Activated naive CD4-positive, alpha-beta T cell treated with anti-CD3 and anti-CD28 coated beads, Interleukin-2, amount 50 U/mL, for 72 hours (primary cell): Measurements from ENCODE around the gene GIGYF2. TPM values are rescaled to one million over a fixed set of nuclear protein-coding genes. Genes with fewer than 3 reads are reported as not detected.

Source experiments
- ATAC-seq, 2 donors: fragments of 150-1000 bp; cut with Tn5 transposase; 2 replicates each; pipeline ENCODE4 v1.10.0; 2021; ENCODE audit warnings: mild to moderate bottlenecking in 2 of 2, moderate library complexity in 2 of 2
- DNase-seq, 2 donors: peaks; one replicate each; pipeline ENCODE4 v3.0.0; 2021 to 2022; ENCODE audit warnings: low spot score in 2 of 2
- H3K27ac Mint-ChIP-seq, 2 donors: one replicate each; pipeline ENCODE4 v1.8.0; 2022; ENCODE audit warnings: mild to moderate bottlenecking in 2 of 2, mixed read lengths in 2 of 2
- H3K36me3 Mint-ChIP-seq, 2 donors: one replicate each; pipeline ENCODE4 v1.8.0; 2022; ENCODE audit warnings: mixed read lengths in 2 of 2
- H3K9me3 Mint-ChIP-seq, 2 donors: one replicate each; pipeline ENCODE4 v1.8.0; 2022; ENCODE audit warnings: mixed read lengths in 2 of 2
- total RNA-seq, 2 donors: library from RNA; stranded (reverse); gene quantifications; one replicate each; pipeline ENCODE4 v1.2.3, GENCODE V29; 2022

GIGYF2 gene
- total RNA-seq, 2 donors from 2014 or later = 63.4 to 64.7 TPM

- no peaks in the 10 kb centered on the region for H3K9me3 Mint-ChIP-seq
- no peak overlapping the region for H3K27ac Mint-ChIP-seq
- no peak for ATAC-seq
- no peaks in the 10 kb centered on the region for H3K36me3 Mint-ChIP-seq
- no peak for DNase-seq
Measured at GRCh38 chr2:232777276-232777675, 80.1 kb downstream of the GIGYF2 start.

- Mint-ChIP-seq H3K36me3 (peaks cover 0 to 6% of the 10 kb centered on the region in 2 donors), H3K27ac (no peak overlapping the region), H3K9me3 (no peaks in the 10 kb centered on the region)
- ATAC-seq = no peak
- DNase-seq = no peak
Measured at GRCh38 chr2:232779465-232779864, 82.3 kb downstream of the GIGYF2 start.

- H3K36me3 Mint-ChIP-seq = peaks cover 0 to 10% of the 10 kb centered on the region in 2 donors
- DNase-seq (no peak), ATAC-seq (no peak)
- no peaks in the 10 kb centered on the region for H3K9me3 Mint-ChIP-seq
- H3K27ac Mint-ChIP-seq = no peak overlapping the region
Measured at GRCh38 chr2:232779934-232780333, 82.8 kb downstream of the GIGYF2 start.

GRCh38 chr2:232781765-232782164, 84.6 kb downstream of the GIGYF2 start:
- peak overlapping the region in 1 of 2 donors; percentile 67 for H3K27ac Mint-ChIP-seq
- peak in 1 of 2 donors; percentile 19 for DNase-seq
- peak; percentile 97 to 100 for ATAC-seq
- H3K36me3 Mint-ChIP-seq = peaks cover 0 to 13% of the 10 kb centered on the region in 2 donors
- no peaks in the 10 kb centered on the region for H3K9me3 Mint-ChIP-seq

GRCh38 chr2:232783278-232783677, 86.1 kb downstream of the GIGYF2 start:
- H3K36me3 Mint-ChIP-seq = peaks cover 0 to 13% of the 10 kb centered on the region in 2 donors
- no peaks in the 10 kb centered on the region for H3K9me3 Mint-ChIP-seq
- DNase-seq = no peak
- ATAC-seq = no peak
- no peak overlapping the region for H3K27ac Mint-ChIP-seq

- no peak for ATAC-seq
- no peaks in the 10 kb centered on the region for H3K9me3 Mint-ChIP-seq
- H3K27ac Mint-ChIP-seq = no peak overlapping the region
- no peak for DNase-seq
- H3K36me3 Mint-ChIP-seq = peaks cover 9 to 13% of the 10 kb centered on the region in 2 donors
Measured at GRCh38 chr2:232787806-232788205, 90.7 kb downstream of the GIGYF2 start.

- DNase-seq = no peak
- H3K27ac Mint-ChIP-seq = no peak overlapping the region
- ATAC-seq = no peak
- no peaks in the 10 kb centered on the region for H3K9me3 Mint-ChIP-seq
- H3K36me3 Mint-ChIP-seq = peaks cover 7 to 13% of the 10 kb centered on the region in 2 donors
Measured at GRCh38 chr2:232789082-232789481, 92.0 kb downstream of the GIGYF2 start.

GRCh38 chr2:232791518-232791917, 94.4 kb downstream of the GIGYF2 start:
- no peaks in the 10 kb centered on the region for H3K9me3 Mint-ChIP-seq
- DNase-seq (no peak), ATAC-seq (no peak)
- H3K27ac Mint-ChIP-seq = no peak overlapping the region
- peaks cover 6 to 19% of the 10 kb centered on the region in 2 donors for H3K36me3 Mint-ChIP-seq

- ATAC-seq (no peak), DNase-seq (no peak)
- Mint-ChIP-seq H3K9me3 (no peaks in the 10 kb centered on the region), H3K36me3 (peaks cover 11 to 19% of the 10 kb centered on the region in 2 donors), H3K27ac (no peak overlapping the region)
Measured at GRCh38 chr2:232793271-232793670, 96.1 kb downstream of the GIGYF2 start.

- ATAC-seq = no peak
- peaks cover 15 to 20% of the 10 kb centered on the region in 2 donors for H3K36me3 Mint-ChIP-seq
- DNase-seq = no peak
- no peak overlapping the region for H3K27ac Mint-ChIP-seq
- no peaks in the 10 kb centered on the region for H3K9me3 Mint-ChIP-seq
Measured at GRCh38 chr2:232794981-232795380, 97.8 kb downstream of the GIGYF2 start.

GRCh38 chr2:232795920-232796319, 98.8 kb downstream of the GIGYF2 start:
- DNase-seq = no peak
- Mint-ChIP-seq H3K27ac (no peak overlapping the region), H3K36me3 (peaks cover 21 to 23% of the 10 kb centered on the region in 2 donors), H3K9me3 (no peaks in the 10 kb centered on the region)
- ATAC-seq = no peak

GRCh38 chr2:232798187-232798586, 101.1 kb downstream of the GIGYF2 start:
- Mint-ChIP-seq H3K36me3 (peaks cover 19 to 40% of the 10 kb centered on the region in 2 donors), H3K27ac (no peak overlapping the region), H3K9me3 (no peaks in the 10 kb centered on the region)
- no peak for ATAC-seq
- DNase-seq = no peak

- ATAC-seq (no peak), DNase-seq (no peak)
- no peaks in the 10 kb centered on the region for H3K9me3 Mint-ChIP-seq
- peaks cover 20 to 47% of the 10 kb centered on the region in 2 donors for H3K36me3 Mint-ChIP-seq
- peak overlapping the region in 1 of 2 donors; percentile 39 for H3K27ac Mint-ChIP-seq
Measured at GRCh38 chr2:232800166-232800565, 103.0 kb downstream of the GIGYF2 start.

GRCh38 chr2:232802091-232802490, 105.0 kb downstream of the GIGYF2 start:
- DNase-seq = no peak
- Mint-ChIP-seq H3K27ac (no peak overlapping the region), H3K36me3 (peaks cover 22 to 36% of the 10 kb centered on the region in 2 donors), H3K9me3 (no peaks in the 10 kb centered on the region)
- no peak for ATAC-seq

- H3K27ac Mint-ChIP-seq = no peak overlapping the region
- ATAC-seq (no peak), DNase-seq (no peak)
- no peaks in the 10 kb centered on the region for H3K9me3 Mint-ChIP-seq
- H3K36me3 Mint-ChIP-seq = peaks cover 4 to 9% of the 10 kb centered on the region in 2 donors
Measured at GRCh38 chr2:232809349-232810124, 112.4 kb downstream of the GIGYF2 start.

GRCh38 chr2:232810444-232810843, 113.3 kb downstream of the GIGYF2 start:
- no peak overlapping the region for H3K27ac Mint-ChIP-seq
- peaks cover under 1 to 8% of the 10 kb centered on the region in 2 donors for H3K36me3 Mint-ChIP-seq
- ATAC-seq = no peak

GRCh38 chr2:232815569-232815968, 118.4 kb downstream of the GIGYF2 start:
- peaks cover 4 to 21% of the 10 kb centered on the region in 2 donors for H3K36me3 Mint-ChIP-seq
- ATAC-seq (no peak), DNase-seq (no peak)
- peak overlapping the region in 1 of 2 donors; percentile 75 for H3K27ac Mint-ChIP-seq
- no peaks in the 10 kb centered on the region for H3K9me3 Mint-ChIP-seq

More at GRCh38 chr2:232810444-232810843, 113.3 kb downstream of the GIGYF2 start:
- H3K9me3 Mint-ChIP-seq = no peaks in the 10 kb centered on the region
- DNase-seq = no peak

GRCh38 chr2:232816657-232817056, 119.5 kb downstream of the GIGYF2 start:
- no peak for ATAC-seq
- no peak for DNase-seq
- H3K27ac Mint-ChIP-seq = peak overlapping the region in 1 of 2 donors; percentile 48
- H3K36me3 Mint-ChIP-seq = peaks cover 4 to 17% of the 10 kb centered on the region in 2 donors
- H3K9me3 Mint-ChIP-seq = no peaks in the 10 kb centered on the region
